Activated naive CD4-positive, alpha-beta T cell treated with anti-CD3 and anti-CD28 coated beads, Interleukin-2, amount 50 U/mL, for 16 hours (primary cell): ENCODE results near the gene RIMBP3C.
"Not testable (repeated sequence)": the region's sequence is repeated elsewhere in the genome, so short reads cannot be mapped to it uniquely, and the experiment has no call there.

ENCODE experiments used
- DNase-seq: peaks from one replicate; pipeline ENCODE4 v3.0.0-alpha.2; 2020

The RIMBP3C gene

GRCh38 chr22:21516970-21517764, 34.1 kb downstream of the RIMBP3C start:
- not testable (repeated sequence) for DNase-seq

GRCh38 chr22:21516522-21516921, 34.7 kb downstream of the RIMBP3C start:
- DNase-seq = not testable (repeated sequence)

- not testable (repeated sequence) for DNase-seq
Measured at GRCh38 chr22:21515234-21515633, 36.0 kb downstream of the RIMBP3C start.

GRCh38 chr22:21514117-21514516, 37.1 kb downstream of the RIMBP3C start:
- DNase-seq = not testable (repeated sequence)

- not testable (repeated sequence) for DNase-seq
Measured at GRCh38 chr22:21512022-21512421, 39.2 kb downstream of the RIMBP3C start.

- not testable (repeated sequence) for DNase-seq
Measured at GRCh38 chr22:21510397-21510796, 40.9 kb downstream of the RIMBP3C start.

- DNase-seq = not testable (repeated sequence)
Measured at GRCh38 chr22:21499623-21500506, 51.4 kb downstream of the RIMBP3C start.

- not testable (repeated sequence) for DNase-seq
Measured at GRCh38 chr22:21498489-21498888, 52.8 kb downstream of the RIMBP3C start.

- DNase-seq = not testable (repeated sequence)
Measured at GRCh38 chr22:21497984-21498383, 53.3 kb downstream of the RIMBP3C start.
